Fibroblast of skin of abdomen (primary cell): ENCODE measurements around the gene GJA3. TPM values are rescaled to one million over a fixed set of nuclear protein-coding genes. Genes with fewer than 3 reads are reported as not detected.

Experiments used
- DNase-seq: peaks from one replicate; pipeline ENCODE4 v3.0.0-alpha.2; 2013
- polyA plus RNA-seq, 2 experiments: library from polyadenylated mRNA; unstranded; fragments of 120-200 nt; gene quantifications; one replicate each; pipeline ENCODE4 v1.2.1, GENCODE V29; 2013; ENCODE audit not compliant: insufficient read length in 2 of 2

Gene GJA3
- polyA plus RNA-seq (2013, experiment 1 of 2; ENCODE audit: insufficient read length): 0.06 TPM
- 0.10 TPM for polyA plus RNA-seq (2013, experiment 2 of 2; ENCODE audit: insufficient read length)

DNA sequence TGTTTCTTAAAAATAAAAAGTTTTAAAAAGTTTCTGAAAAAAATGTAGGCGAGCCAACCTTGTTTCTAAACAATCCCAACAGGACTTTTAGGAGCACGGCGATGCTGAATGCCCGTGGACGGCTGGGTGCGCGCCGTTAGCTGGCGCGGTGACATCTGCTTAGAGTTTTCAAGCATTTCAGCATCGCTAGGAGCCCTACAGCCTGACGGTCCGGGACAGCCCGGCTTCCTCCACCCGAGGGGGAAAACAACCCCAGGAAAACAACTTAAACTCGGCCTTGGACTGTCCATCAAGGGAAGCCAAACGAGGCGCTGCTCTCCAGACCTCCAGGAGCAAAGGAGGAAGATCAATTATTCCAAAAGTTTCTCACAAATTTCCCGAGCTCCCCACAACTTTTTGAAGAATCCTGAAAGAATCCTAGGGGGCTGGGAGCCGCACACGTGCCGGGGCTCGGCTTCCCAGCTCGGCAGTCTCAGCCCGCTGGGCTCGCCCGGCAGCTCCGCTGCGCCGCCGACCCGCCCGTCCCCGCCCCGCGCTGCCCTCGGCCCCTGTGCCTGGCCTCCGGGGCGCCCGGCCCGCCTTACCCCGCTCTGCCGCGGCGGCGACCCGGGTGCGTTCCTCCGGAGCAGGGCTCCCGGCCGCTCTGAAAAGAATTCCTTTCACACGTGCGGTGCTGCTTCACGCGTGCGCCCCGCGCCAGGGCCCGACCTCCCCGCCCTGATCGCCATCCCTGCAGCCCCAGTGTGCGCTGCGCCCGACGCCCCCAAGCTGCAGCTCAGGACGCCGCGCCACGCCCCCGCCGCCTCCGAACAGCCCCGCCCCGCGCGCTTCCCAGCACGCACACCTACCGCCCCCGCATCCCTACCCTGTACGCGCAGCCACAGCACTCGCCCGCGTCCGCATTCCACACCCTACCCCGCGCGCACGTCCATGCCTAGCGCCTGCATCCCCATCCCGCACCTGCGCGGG, at the start of gene GJA3:
GJA3 (minus strand) TSS at position 747 of the 969 bp plus-strand sequence. CDS start 17,764 bp downstream, outside the sequence.
- no peak for DNase-seq

- no peak for DNase-seq
These were observed 49.1 kb upstream of the GJA3 start for GRCh38 chr13:20209948-20210347.

DNA sequence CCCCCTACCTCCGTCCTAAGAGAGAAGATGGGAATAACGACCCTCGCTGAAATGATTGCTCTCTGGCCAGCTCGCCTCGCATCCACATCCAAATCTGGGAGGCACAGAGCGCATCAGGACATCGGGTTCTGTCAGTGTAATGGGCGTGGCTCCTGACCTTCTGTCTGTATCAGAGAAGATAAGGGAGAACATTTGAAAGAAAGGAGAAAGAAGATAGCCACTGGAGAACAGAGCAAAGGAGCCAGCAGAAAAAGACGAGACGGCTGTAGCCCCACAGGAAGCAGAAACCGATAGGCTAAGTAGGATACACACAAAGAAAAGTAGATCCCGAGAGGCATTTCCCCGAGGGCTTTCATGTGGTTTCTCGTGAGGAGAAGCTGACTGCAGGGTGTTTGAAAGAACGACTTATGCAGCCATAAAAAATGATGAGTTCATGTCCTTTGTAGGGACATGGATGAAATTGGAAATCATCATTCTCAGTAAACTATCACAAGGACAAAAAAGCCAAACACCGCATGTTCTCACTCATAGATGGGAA, 45.9 kb upstream of the GJA3 start:
- DNase-seq: no peak

- DNase-seq: no peak
These were observed 45.3 kb upstream of the GJA3 start for GRCh38 chr13:20206065-20206697.

DNA sequence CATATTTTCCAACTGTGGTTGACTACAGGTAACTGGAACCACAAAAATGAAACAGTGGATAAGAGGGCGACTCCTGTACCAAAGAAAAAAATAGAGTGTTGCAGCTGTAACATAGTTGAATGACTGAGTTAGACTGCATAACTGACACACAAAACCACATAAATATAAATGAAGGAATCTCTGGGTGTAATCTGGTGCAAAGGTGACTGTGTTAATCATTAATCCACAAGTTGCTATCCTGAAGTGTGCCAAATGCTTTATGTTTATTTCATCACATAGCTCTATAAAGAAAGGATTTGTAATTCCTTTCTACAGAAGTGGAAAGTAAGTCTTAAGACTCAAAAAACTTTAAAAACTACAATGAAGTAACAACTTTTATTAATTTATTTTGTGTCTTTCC, 37.9 kb upstream of the GJA3 start:
- peak; percentile 44 for DNase-seq

GRCh38 chr13:20197361-20197834, 36.5 kb upstream of the GJA3 start:
- peak; percentile 51 for DNase-seq

DNA sequence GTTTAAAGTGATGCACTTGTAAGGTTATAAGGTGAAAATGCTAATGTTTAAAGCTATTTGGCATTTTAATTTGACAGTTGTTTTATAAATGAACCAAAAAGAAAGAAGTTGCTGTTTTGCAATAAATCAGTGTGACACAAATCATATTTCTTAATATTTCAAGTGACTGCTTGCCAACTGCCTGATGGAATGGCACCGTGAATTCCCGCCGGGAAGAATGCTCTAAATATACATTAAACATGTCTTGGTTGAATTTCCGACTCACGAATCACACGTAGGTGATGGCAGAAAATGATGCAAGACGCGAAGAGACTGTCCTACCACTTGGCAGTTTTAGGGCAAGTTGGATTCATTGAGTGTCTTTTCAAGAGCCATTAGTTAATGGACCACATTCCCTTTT, 34.9 kb upstream of the GJA3 start:
- peak; percentile 29 for DNase-seq

GRCh38 chr13:20193907-20194631, 33.2 kb upstream of the GJA3 start:
- no peak for DNase-seq

- DNase-seq: no peak
These were observed 32.5 kb upstream of the GJA3 start for GRCh38 chr13:20193162-20193906.

GRCh38 chr13:20192836-20193161, 31.9 kb upstream of the GJA3 start, which contains the start of gene GJB2:
TSS of gene GJB2 (minus strand) at chr13:20192938. CDS start at chr13:20189581, 3,357 bp downstream.
- DNase-seq: no peak

DNA sequence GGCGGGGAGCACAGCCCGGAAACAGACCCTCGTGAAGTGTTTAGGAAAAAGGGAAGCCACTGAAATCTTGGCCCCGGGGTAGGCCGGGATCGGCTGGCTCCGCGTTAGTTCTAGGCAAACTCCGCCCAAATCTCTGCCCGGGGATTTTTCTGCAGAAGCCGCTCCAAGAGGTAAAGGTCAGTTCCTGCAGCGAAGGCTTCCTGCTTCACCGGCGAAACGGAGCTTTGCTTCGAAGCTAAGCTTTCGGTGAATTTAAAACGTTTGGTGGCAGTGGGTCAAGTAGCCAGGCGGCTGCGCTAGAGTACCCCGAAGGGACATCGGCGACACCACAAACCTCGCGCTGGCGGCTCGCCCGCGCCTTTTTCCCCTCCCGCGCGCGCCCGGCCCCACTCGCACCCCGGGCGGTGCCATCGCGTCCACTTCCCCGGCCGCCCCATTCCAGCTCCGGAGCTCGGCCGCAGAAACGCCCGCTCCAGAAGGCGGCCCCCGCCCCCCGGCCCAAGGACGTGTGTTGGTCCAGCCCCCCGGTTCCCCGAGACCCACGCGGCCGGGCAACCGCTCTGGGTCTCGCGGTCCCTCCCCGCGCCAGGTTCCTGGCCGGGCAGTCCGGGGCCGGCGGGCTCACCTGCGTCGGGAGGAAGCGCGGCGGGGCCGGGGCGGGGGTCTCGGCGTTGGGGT, 31.4 kb upstream of the GJA3 start:
- DNase-seq: no peak

DNA sequence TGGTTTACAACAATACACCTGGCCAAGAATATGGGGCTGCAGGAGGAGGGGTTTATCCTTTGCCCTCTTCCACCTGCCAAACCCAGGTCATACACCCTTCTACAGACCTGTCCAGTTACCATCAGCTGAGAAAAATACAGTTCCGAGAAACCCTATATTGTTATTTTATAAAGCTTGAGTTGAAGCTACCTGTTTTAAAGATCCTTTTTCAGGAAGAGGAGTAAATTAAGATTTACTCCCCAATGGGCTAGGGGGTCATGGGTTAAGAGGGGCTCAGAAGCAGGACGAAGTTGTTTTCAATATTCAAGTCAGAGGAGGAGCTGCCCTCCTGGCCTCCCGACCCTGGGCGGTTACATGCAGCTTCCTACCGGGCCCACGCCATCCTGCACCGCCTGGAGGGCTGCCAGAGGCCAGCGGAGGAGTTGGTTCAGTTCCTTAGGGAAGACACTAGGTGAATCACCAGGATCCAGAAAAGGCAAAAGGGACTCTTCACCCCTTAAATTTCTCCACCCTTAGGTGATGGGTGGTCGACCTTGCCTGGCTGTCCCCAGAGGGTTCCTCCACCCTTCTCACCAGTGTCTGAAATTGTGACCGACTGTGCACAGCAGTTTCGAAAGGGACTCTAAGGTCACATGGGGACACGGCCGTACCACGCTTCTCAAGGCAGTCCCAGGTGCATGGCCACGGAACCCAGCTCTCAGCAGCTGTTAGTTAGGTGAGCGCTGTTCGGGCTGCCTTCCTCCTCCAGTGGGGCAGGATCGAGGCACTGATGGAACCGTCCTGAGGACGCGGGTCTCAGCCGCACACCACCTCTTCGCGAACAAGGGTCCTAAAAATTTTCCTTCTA, 30.7 kb upstream of the GJA3 start:
- DNase-seq: no peak

GRCh38 chr13:20190481-20191310, 29.8 kb upstream of the GJA3 start:
- DNase-seq: peak; percentile 86

DNA sequence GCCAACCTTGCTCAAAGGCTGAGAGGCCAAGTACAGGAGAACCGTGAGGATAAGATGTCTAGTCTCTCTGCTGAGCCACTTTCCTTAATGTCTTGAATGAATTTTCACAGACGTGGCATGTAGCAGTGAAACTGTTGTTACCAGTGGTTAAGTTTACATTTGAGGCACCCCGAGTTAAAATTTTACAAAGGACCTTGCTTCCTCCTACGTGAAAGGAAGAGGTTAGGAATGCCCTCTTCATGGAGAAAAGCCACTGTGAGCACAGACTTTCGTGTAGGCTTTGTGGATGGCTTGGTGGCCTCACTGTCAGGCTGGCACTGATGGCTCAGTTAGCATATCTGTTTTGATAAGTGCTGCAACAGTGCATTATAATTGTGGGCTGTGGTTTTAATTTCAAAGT, 29.2 kb upstream of the GJA3 start:
- no peak for DNase-seq

GRCh38 chr13:20188667-20189553, 28.1 kb upstream of the GJA3 start:
- DNase-seq: no peak

GRCh38 chr13:20186771-20187170, 25.9 kb upstream of the GJA3 start:
- no peak for DNase-seq

DNA sequence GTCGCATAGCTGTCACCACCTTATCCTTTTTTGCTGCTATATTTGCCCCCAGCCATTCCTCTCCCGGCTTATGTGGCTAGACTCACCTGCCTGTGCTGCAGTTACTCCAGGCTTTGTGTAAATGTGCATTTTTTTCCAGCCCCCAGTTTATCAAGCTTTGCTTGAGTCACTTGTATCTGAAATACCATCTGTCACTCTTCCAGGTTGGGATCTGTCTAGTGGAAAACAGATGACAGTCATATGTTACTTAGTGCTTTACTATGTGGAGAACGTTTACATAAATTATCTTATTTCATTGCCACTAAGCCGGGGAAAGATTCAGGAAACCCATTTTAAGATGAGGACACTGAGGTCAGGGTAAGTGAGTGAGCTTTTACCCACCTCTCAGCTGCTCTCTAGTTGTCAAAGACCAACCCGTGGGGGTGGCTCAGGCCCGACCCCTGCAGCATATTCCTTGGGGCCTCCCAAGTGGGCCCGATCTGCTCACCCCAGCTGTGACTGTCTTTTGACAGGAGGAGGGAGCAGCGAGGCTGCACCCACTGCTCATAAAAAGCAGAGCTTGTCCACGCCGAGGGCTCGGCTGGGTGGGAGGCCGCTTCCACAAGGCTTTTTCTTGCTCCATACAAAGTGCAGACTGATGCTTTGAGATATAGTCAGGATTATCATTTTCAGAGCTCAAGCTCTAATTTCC, 24.7 kb upstream of the GJA3 start:
- no peak for DNase-seq
